KOPT-K1 (cell line): ENCODE measurements around the gene LOXHD1.

Experiments
- H3K27ac ChIP-seq: fragments of 200-600 bp; sonication (generic); 2 replicates; pipeline ENCODE4 v1.5.1; 2016; ENCODE audit warnings: antibody characterized with exemption, mild to moderate bottlenecking, low read depth, low read length; ENCODE audit not compliant: poor library complexity, severe bottlenecking
- H3K36me3 ChIP-seq: fragments of 200-600 bp; sonication (generic); 2 replicates; pipeline ENCODE4 v1.5.1; 2017; ENCODE audit warnings: antibody characterized with exemption, mild to moderate bottlenecking, low read length, moderate library complexity; ENCODE audit not compliant: insufficient read depth
- H3K9me3 ChIP-seq: fragments of 200-600 bp; sonication (generic); 2 replicates; pipeline ENCODE4 v1.5.1; 2017; ENCODE audit warnings: antibody characterized with exemption, low read length, mild to moderate bottlenecking; ENCODE audit not compliant: insufficient read depth, poor library complexity, severe bottlenecking

Gene LOXHD1

GRCh38 chr18:46588971-46589660, 67.9 kb downstream of the LOXHD1 start:
- Histone ChIP-seq H3K27ac (no peak overlapping the region), H3K9me3 (no peaks in the 10 kb centered on the region), H3K36me3 (no peaks in the 10 kb centered on the region)

- Histone ChIP-seq H3K9me3 (no peaks in the 10 kb centered on the region), H3K36me3 (no peaks in the 10 kb centered on the region), H3K27ac (no peak overlapping the region)
These were observed 69.4 kb downstream of the LOXHD1 start for GRCh38 chr18:46587600-46587999.

- Histone ChIP-seq H3K36me3 (no peaks in the 10 kb centered on the region), H3K27ac (no peak overlapping the region), H3K9me3 (peaks cover 13% of the 10 kb centered on the region)
These were observed 73.3 kb downstream of the LOXHD1 start for GRCh38 chr18:46583711-46584110.

- H3K27ac ChIP-seq = no peak overlapping the region
- no peaks in the 10 kb centered on the region for H3K36me3 ChIP-seq
- peaks cover 13% of the 10 kb centered on the region for H3K9me3 ChIP-seq
These were observed 75.4 kb downstream of the LOXHD1 start for GRCh38 chr18:46581648-46582047.

GRCh38 chr18:46578987-46579386, 78.0 kb downstream of the LOXHD1 start:
- Histone ChIP-seq H3K36me3 (no peaks in the 10 kb centered on the region), H3K27ac (no peak overlapping the region), H3K9me3 (peaks cover 13% of the 10 kb centered on the region)

GRCh38 chr18:46577546-46577945, 79.5 kb downstream of the LOXHD1 start:
- H3K36me3 ChIP-seq = no peaks in the 10 kb centered on the region
- no peak overlapping the region for H3K27ac ChIP-seq
- H3K9me3 ChIP-seq = peaks cover 13% of the 10 kb centered on the region

GRCh38 chr18:46575851-46576250, 81.2 kb downstream of the LOXHD1 start:
- Histone ChIP-seq H3K36me3 (no peaks in the 10 kb centered on the region), H3K27ac (no peak overlapping the region), H3K9me3 (peaks cover under 1% of the 10 kb centered on the region)

- H3K9me3 ChIP-seq = no peaks in the 10 kb centered on the region
- no peak overlapping the region for H3K27ac ChIP-seq
- no peaks in the 10 kb centered on the region for H3K36me3 ChIP-seq
These were observed 82.3 kb downstream of the LOXHD1 start for GRCh38 chr18:46574743-46575115.

- Histone ChIP-seq H3K36me3 (no peaks in the 10 kb centered on the region), H3K27ac (no peak overlapping the region), H3K9me3 (no peaks in the 10 kb centered on the region)
These were observed 82.8 kb downstream of the LOXHD1 start for GRCh38 chr18:46574000-46574742.

GRCh38 chr18:46573156-46573555, 83.9 kb downstream of the LOXHD1 start:
- no peak overlapping the region for H3K27ac ChIP-seq
- H3K9me3 ChIP-seq = no peaks in the 10 kb centered on the region
- no peaks in the 10 kb centered on the region for H3K36me3 ChIP-seq

GRCh38 chr18:46571756-46572155, 85.3 kb downstream of the LOXHD1 start:
- Histone ChIP-seq H3K27ac (no peak overlapping the region), H3K9me3 (no peaks in the 10 kb centered on the region), H3K36me3 (no peaks in the 10 kb centered on the region)

- Histone ChIP-seq H3K27ac (no peak overlapping the region), H3K9me3 (no peaks in the 10 kb centered on the region), H3K36me3 (no peaks in the 10 kb centered on the region)
These were observed 86.4 kb downstream of the LOXHD1 start for GRCh38 chr18:46570666-46571065.

GRCh38 chr18:46570134-46570533, 86.9 kb downstream of the LOXHD1 start:
- no peak overlapping the region for H3K27ac ChIP-seq
- no peaks in the 10 kb centered on the region for H3K36me3 ChIP-seq
- H3K9me3 ChIP-seq = no peaks in the 10 kb centered on the region

- Histone ChIP-seq H3K36me3 (no peaks in the 10 kb centered on the region), H3K9me3 (no peaks in the 10 kb centered on the region), H3K27ac (no peak overlapping the region)
These were observed 87.8 kb downstream of the LOXHD1 start for GRCh38 chr18:46569211-46569610.

- no peaks in the 10 kb centered on the region for H3K36me3 ChIP-seq
- no peaks in the 10 kb centered on the region for H3K9me3 ChIP-seq
- H3K27ac ChIP-seq = no peak overlapping the region
These were observed 89.8 kb downstream of the LOXHD1 start for GRCh38 chr18:46567196-46567595.

- H3K36me3 ChIP-seq = no peaks in the 10 kb centered on the region
- H3K27ac ChIP-seq = no peak overlapping the region
- H3K9me3 ChIP-seq = no peaks in the 10 kb centered on the region
These were observed 90.9 kb downstream of the LOXHD1 start for GRCh38 chr18:46566111-46566510.
